ENCODE data around the gene PRXL2B. TPM values are rescaled to one million over a fixed set of nuclear protein-coding genes. Genes with fewer than 3 reads are reported as not detected.

PRXL2B gene
- total RNA-seq, 1 experiment from 2014 or later = 40.7 TPM

GRCh38 chr1:2587071-2587859 is 688 bp downstream of the PRXL2B start:
- no peak overlapping the region for H3K56ac ChIP-seq (ENCODE audit: insufficient read length, low read depth, low read length)
- Mint-ChIP-seq H3K9me3 (peaks cover 4 to 11% of the 10 kb centered on the region in 2 experiments; a peak in 3 of 5 replicates), H3K27me3 (ENCODE audit: low read depth) (peaks cover 2% of the 10 kb centered on the region; the same call in 1 of the 2 replicates), H3K4me1 (peaks cover 22 to 23% of the 10 kb centered on the region in 2 experiments), H3K27ac (no peak overlapping the region), H3K4me3 (peak overlapping the region; percentile 80 to 85), H3K36me3 (ENCODE audit: insufficient read depth in 1 of 3, low read depth in 3 of 3) (peaks cover 8 to 24% (median 13%) of the 10 kb centered on the region in 3 experiments)
- no peak for TF ChIP-seq CTCF (conservative IDR thresholded peaks at IDR 0.05)
- no peak for DNase-seq
- H2BK15ac ChIP-seq (ENCODE audit: low read depth, low read length) = no peak overlapping the region
- no peak overlapping the region for H3K9ac ChIP-seq (ENCODE audit: extremely low read depth, insufficient read length, low read length)
- no peak overlapping the region for H2BK120ac ChIP-seq (ENCODE audit: low read depth, low read length, poor library complexity, severe bottlenecking)
- H4K8ac ChIP-seq (replicated peaks; ENCODE audit: insufficient read length, low read depth, low read length) = no peak overlapping the region
- no peaks in the 10 kb centered on the region for H3K79me1 ChIP-seq (ENCODE audit: insufficient read depth, low read depth, low read length, poor library complexity, severe bottlenecking)
- H3K9me3 ChIP-seq (ENCODE audit: control insufficient read depth, low read depth, low read length) = no peaks in the 10 kb centered on the region
- H3K23ac ChIP-seq (ENCODE audit: insufficient read length, low read depth, low read length) = no peak overlapping the region
- H3K18ac ChIP-seq (ENCODE audit: insufficient read length, low read depth, low read length) = no peak overlapping the region
- H3K4me2 ChIP-seq (ENCODE audit: insufficient read depth, insufficient read length, low read length) = peak overlapping the region; percentile 44
- no peak overlapping the region for H2BK20ac ChIP-seq (ENCODE audit: low read depth, low read length, poor library complexity, severe bottlenecking)
- H4K20me1 ChIP-seq (ENCODE audit: control insufficient read depth, insufficient read depth, insufficient read length) = no peaks in the 10 kb centered on the region
- peaks cover 10% of the 10 kb centered on the region for H3K23me2 ChIP-seq (ENCODE audit: insufficient read length, low read depth, low read length, poor library complexity, severe bottlenecking)
- H3K27me3 ChIP-seq (ENCODE audit: insufficient read depth, low read length) = no peaks in the 10 kb centered on the region
- H2AFZ ChIP-seq (ENCODE audit: low read length) = no peak overlapping the region
- H3K4ac ChIP-seq (ENCODE audit: low read depth, low read length) = no peak overlapping the region
- no peak overlapping the region for H3T11ph ChIP-seq (ENCODE audit: low read length)
- H3K79me2 ChIP-seq (ENCODE audit: insufficient read depth, low read length) = no peaks in the 10 kb centered on the region
- H2BK5ac ChIP-seq (ENCODE audit: insufficient read length, low read length) = no peak overlapping the region
- H3K27ac ChIP-seq (ENCODE audit: insufficient read length, low read depth, low read length) = no peak overlapping the region
- H3K14ac ChIP-seq (ENCODE audit: insufficient read depth, low read length) = peak overlapping the region; percentile 84
- H3K4me1 ChIP-seq (ENCODE audit: insufficient read depth, low read length) = no peaks in the 10 kb centered on the region; the same call in 1 of the 2 replicates
- H2BK12ac ChIP-seq (ENCODE audit: insufficient read length, low read depth, low read length) = no peak overlapping the region
- no peak overlapping the region for H2AK5ac ChIP-seq (ENCODE audit: insufficient read length, low read length)
- no peak overlapping the region for H4K91ac ChIP-seq (ENCODE audit: insufficient read length, low read depth, low read length)
- no peak overlapping the region for H4K5ac ChIP-seq (ENCODE audit: insufficient read length, low read depth, low read length)
- WGBS (ENCODE audit: extremely low coverage, insufficient read length, low lambda C conversion rate) = no CpG with 5 or more reads among the region's 52 CpGs
